ENCODE data around the gene KLRC4.
"Not testable (repeated sequence)": the region's sequence is repeated elsewhere in the genome, so short reads cannot be mapped to it uniquely, and the experiment has no call there.

DNA sequence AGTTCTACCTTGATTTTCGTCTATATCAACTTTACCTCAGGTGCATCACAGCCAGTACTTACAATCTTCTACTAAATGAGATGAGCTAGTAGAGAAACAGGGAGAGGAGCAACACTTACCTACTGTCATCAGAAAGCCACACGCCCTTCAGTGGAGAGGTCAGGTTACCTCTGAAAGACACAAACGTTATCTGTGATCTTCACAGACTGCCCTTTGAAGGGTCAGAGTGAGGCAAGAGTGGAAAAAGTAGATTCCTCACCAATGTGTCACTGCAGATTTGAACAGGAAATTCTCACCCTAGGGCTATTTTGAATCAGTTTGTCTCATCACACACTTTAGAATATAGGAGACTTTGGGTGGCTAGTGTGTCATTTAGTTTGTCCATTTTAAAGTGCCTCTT is 12.6 kb upstream of the KLRC4 start:
- TF ChIP-seq, protein P1, sequence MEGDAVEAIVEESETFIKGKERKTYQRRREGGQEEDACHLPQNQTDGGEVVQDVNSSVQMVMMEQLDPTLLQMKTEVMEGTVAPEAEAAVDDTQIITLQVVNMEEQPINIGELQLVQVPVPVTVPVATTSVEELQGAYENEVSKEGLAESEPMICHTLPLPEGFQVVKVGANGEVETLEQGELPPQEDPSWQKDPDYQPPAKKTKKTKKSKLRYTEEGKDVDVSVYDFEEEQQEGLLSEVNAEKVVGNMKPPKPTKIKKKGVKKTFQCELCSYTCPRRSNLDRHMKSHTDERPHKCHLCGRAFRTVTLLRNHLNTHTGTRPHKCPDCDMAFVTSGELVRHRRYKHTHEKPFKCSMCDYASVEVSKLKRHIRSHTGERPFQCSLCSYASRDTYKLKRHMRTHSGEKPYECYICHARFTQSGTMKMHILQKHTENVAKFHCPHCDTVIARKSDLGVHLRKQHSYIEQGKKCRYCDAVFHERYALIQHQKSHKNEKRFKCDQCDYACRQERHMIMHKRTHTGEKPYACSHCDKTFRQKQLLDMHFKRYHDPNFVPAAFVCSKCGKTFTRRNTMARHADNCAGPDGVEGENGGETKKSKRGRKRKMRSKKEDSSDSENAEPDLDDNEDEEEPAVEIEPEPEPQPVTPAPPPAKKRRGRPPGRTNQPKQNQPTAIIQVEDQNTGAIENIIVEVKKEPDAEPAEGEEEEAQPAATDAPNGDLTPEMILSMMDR (conservative IDR thresholded peaks at IDR 0.05; ENCODE audit: low read depth, low read length), result not testable (repeated sequence)
- not testable (repeated sequence) for TF ChIP-seq EZH2 (IDR thresholded peaks at IDR 0.05; ENCODE audit: low read length, unreplicated experiment)

Measured in PC-3 (cell line).